Measurements from ENCODE around the gene OR10H5. TPM values are rescaled to one million over a fixed set of nuclear protein-coding genes. Genes with fewer than 3 reads are reported as not detected.
"Not testable (repeated sequence)": the region's sequence is repeated elsewhere in the genome, so short reads cannot be mapped to it uniquely, and the experiment has no call there.

Gene OR10H5
- polyA plus RNA-seq, 2 of the 4 experiments (the other 2 are of a cell fraction): not detected

DNA sequence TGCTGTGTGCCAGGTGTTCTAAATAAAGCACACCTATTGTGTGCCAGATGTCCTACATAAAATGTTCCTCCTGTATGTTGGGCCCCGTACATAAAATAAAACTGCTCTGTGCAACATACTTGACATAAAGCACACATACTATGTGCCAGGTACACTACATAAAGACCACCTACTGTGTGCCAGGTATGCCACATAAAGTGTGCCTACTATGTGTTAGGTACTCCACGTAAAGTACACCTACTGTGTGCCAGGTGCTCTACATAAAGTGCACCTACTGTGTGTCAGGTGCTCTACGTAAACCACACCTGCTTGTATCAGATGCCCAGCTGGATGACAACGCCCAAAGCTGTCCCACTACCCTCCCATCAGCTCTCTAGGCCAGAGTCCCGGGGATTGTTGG lies 5.8 kb upstream of the OR10H5 start (continued):
- no peak for TF ChIP-seq RARB (CRISPR knock-in tag; IDR thresholded peaks at IDR 0.05)

DNA sequence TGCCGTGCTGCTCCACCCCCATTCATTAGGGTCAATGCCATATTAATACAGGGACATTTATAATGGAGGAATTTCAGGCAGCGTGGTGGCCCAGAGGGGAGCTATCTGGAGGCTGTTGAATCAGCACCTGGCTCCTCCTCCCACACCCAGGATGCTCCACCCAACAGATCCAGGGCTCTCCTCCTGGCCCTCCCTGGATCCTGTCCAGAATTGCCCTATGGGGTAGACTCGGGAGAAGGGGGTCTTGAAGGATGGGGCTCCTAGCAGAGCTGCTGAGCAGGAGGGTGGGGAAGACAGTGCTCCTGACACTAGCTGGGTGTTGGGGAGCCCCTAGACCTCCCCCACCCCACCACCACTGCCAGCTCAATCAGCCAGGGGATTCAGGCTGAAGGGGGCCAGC lies 5.2 kb upstream of the OR10H5 start:
- H3K4me1 ChIP-seq: no peaks in the 10 kb centered on the region
- H3K4me3 ChIP-seq: no peak overlapping the region
- FAIRE-seq (no peak), DNase-seq (ENCODE audit: low read depth in 1 of 2, low spot score in 1 of 2) (no peak), ATAC-seq (no peak)
- TF ChIP-seq HOXB13 (CRISPR knock-in tag; IDR thresholded peaks at IDR 0.05; ENCODE audit: low read depth): no peak
- no peak for TF ChIP-seq MAZ (IDR thresholded peaks at IDR 0.05; ENCODE audit: borderline replicate concordance, low read depth, low read length)
- TF ChIP-seq POLR2A (IDR thresholded peaks at IDR 0.05; ENCODE audit: low read length): no peak
- no peak for TF ChIP-seq POLR2AphosphoS2 (conservative IDR thresholded peaks at IDR 0.05; ENCODE audit: low read length)
- TF ChIP-seq KDM5A (IDR thresholded peaks at IDR 0.05): no peak
- no peak for TF ChIP-seq SREBF2 (IDR thresholded peaks at IDR 0.05)
- TF ChIP-seq GATA3 (IDR thresholded peaks at IDR 0.05; ENCODE audit: borderline replicate concordance): no peak
- TF ChIP-seq BHLHE40 (IDR thresholded peaks at IDR 0.05; ENCODE audit: low read depth, low read length): no peak
- no peak for TF ChIP-seq TP53 (CRISPR knock-in tag; IDR thresholded peaks at IDR 0.05)
- TF ChIP-seq EHF (CRISPR knock-in tag; IDR thresholded peaks at IDR 0.05): no peak
- TF ChIP-seq, protein P1, sequence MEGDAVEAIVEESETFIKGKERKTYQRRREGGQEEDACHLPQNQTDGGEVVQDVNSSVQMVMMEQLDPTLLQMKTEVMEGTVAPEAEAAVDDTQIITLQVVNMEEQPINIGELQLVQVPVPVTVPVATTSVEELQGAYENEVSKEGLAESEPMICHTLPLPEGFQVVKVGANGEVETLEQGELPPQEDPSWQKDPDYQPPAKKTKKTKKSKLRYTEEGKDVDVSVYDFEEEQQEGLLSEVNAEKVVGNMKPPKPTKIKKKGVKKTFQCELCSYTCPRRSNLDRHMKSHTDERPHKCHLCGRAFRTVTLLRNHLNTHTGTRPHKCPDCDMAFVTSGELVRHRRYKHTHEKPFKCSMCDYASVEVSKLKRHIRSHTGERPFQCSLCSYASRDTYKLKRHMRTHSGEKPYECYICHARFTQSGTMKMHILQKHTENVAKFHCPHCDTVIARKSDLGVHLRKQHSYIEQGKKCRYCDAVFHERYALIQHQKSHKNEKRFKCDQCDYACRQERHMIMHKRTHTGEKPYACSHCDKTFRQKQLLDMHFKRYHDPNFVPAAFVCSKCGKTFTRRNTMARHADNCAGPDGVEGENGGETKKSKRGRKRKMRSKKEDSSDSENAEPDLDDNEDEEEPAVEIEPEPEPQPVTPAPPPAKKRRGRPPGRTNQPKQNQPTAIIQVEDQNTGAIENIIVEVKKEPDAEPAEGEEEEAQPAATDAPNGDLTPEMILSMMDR (IDR thresholded peaks at IDR 0.05): no peak
- no peak for TF ChIP-seq RFX5 (IDR thresholded peaks at IDR 0.05)
- TF ChIP-seq CBX8 (IDR thresholded peaks at IDR 0.05): no peak
- no peak for TF ChIP-seq FOSL2 (IDR thresholded peaks at IDR 0.05)
- TF ChIP-seq FOSL2 (CRISPR knock-in tag; IDR thresholded peaks at IDR 0.05): no peak
- TF ChIP-seq HOXB5 (CRISPR knock-in tag; IDR thresholded peaks at IDR 0.05): no peak
- TF ChIP-seq HOXA7 (CRISPR knock-in tag; IDR thresholded peaks at IDR 0.05): no peak
- WGBS (ENCODE audit: missing lambda C conversion rate): 30% methylated on average over 2 of the region's 3 CpGs
- H3K4me2 ChIP-seq: no peak overlapping the region
- ChIA-PET POLR2A (no interaction called here), CTCF (no interaction called here)
- no peak overlapping the region for H3K27ac ChIP-seq
- H3K9me3 ChIP-seq: no peaks in the 10 kb centered on the region

DNA sequence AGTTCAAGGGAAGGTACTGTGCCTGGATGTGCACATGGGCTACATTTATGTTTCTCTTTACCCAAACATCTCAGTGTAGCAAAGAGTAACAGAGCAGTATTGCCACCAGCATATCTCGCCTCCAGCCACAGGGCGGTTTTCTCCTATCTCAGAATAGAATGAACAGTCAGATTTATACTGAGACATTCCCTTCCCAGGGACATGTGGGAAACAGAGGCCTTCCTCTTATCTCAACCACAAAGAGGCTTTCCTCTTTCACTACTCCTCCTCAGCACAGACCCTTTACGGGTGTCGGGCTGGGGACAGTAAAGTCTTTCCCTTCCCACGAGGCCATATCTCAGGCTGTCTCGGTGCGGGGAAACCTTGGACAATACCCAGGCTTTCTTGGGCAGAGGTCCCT lies 4.6 kb upstream of the OR10H5 start:
- FAIRE-seq; H3K27ac ChIP-seq; H3K4me2 ChIP-seq; H3K4me1 ChIP-seq; H3K4me3 ChIP-seq; H3K9me3 ChIP-seq; ATAC-seq; POLR2A ChIA-PET; DNase-seq (ENCODE audit: low read depth in 1 of 2, low spot score in 1 of 2); CTCF ChIA-PET: not testable (repeated sequence)
- 39% methylated on average over 7 of the region's 7 CpGs for WGBS (ENCODE audit: missing lambda C conversion rate)

DNA sequence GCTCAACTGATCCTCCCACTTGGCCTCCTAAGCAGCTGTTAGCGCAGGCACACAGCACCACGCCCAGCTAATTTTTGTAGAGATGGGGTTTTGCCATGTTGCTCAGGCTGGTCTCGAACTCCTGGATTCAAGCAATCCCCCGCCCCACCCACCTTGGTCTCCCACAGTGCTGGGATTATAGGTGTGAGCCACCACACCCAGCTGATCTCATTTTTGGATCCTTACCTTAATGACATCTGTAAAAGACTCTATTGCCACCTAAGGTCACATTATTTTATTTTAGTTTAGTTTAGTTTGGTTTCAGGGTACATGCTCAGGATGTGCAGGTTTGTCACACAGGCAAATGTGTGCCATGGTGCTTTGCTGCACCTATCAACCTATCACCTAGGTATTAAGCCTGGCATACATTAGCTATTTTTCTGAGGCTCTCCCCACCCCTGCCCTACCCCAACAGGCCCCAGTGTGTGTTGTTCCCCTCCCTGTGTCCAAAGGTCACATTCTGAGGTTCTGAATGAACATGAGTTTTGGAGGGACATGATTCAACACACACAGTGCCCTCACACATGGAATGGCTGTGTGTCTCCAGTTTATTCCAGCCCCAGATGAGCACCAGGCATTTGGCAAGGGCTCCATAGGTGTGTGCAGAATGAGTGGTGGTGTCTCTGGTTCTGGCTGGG lies 1.3 kb downstream of the OR10H5 start:
- Histone ChIP-seq H3K9me3 (no peaks in the 10 kb centered on the region), H3K4me1 (no peaks in the 10 kb centered on the region), H3K27ac (no peak overlapping the region), H3K4me2 (peak overlapping the region; percentile 12; the same call in 1 of the 3 replicates), H3K4me3 (no peak overlapping the region)
- ATAC-seq (no peak), FAIRE-seq (no peak), DNase-seq (ENCODE audit: low read depth in 1 of 2, low spot score in 1 of 2) (no peak)
- CTCF ChIA-PET: no interaction called here
- no peak for TF ChIP-seq TP53 (CRISPR knock-in tag; IDR thresholded peaks at IDR 0.05)
- no peak for TF ChIP-seq FOSL2 (IDR thresholded peaks at IDR 0.05)
- no peak for TF ChIP-seq FOSL2 (CRISPR knock-in tag; IDR thresholded peaks at IDR 0.05)
- POLR2A ChIA-PET: no interaction called here
- 12% methylated on average over 4 of the region's 4 CpGs for WGBS (ENCODE audit: missing lambda C conversion rate)

DNA sequence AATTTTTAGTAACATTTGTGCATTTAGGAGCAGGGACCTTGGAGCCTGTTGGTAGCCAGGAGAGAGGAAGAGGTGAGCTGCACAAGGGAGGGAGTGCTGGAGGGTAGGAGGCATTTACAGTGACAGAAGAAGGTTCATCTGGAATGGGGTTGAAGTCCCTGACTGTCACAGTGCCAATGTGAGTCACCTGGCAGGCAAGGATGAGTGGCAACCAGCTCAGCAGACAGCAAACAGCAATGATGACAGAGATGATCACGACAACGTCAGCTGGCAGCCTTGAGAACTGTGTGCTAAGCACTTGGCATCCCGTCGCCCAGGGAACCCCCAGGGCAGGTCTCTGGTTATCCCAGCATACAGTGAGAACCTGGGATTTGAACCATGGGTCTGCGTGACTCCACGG lies 2.6 kb downstream of the OR10H5 start:
- no CpG with 5 or more reads among the region's 6 CpGs for WGBS (ENCODE audit: missing lambda C conversion rate)
- Histone ChIP-seq H3K4me1 (no peaks in the 10 kb centered on the region), H3K27ac (no peak overlapping the region), H3K4me2 (0 out of 3 replicates have a peak overlapping the region, but pooled peaks have one; percentile 8), H3K4me3 (no peak overlapping the region), H3K9me3 (no peaks in the 10 kb centered on the region)
- ChIA-PET POLR2A (no interaction called here), CTCF (no interaction called here)
- ATAC-seq (peak; percentile 33 to 50; a peak in 4 of 6 replicates), DNase-seq (ENCODE audit: low read depth in 1 of 2, low spot score in 1 of 2) (peak in 1 of 2 experiments; percentile 39), FAIRE-seq (no peak)
- TF ChIP-seq TP53 (CRISPR knock-in tag; IDR thresholded peaks at IDR 0.05) (no peak), POLR2AphosphoS2 (conservative IDR thresholded peaks at IDR 0.05; ENCODE audit: low read length) (no peak), RAD21 (conservative IDR thresholded peaks at IDR 0.05 in 1 of 2, IDR thresholded peaks at IDR 0.05 in 1 of 2) (no peak), MYC (IDR thresholded peaks at IDR 0.05; ENCODE audit: borderline replicate concordance, low read length) (no peak), POLR2A (IDR thresholded peaks at IDR 0.05; ENCODE audit: low read length) (no peak), MAFK (IDR thresholded peaks at IDR 0.05; ENCODE audit: partially characterized antibody) (no peak), RCOR1 (IDR thresholded peaks at IDR 0.05; ENCODE audit: low read depth, low read length) (no peak), ZC3H11A (IDR thresholded peaks at IDR 0.05) (no peak), BHLHE40 (IDR thresholded peaks at IDR 0.05; ENCODE audit: low read depth, low read length) (no peak), HOXA7 (CRISPR knock-in tag; IDR thresholded peaks at IDR 0.05) (no peak), FOXS1 (CRISPR knock-in tag; IDR thresholded peaks at IDR 0.05) (no peak), CHD2 (IDR thresholded peaks at IDR 0.05; ENCODE audit: low read length, partially characterized antibody) (no peak), EP300 (IDR thresholded peaks at IDR 0.05) (no peak)
- TF ChIP-seq, protein P1 (IDR thresholded peaks at IDR 0.05): no peak
